ENCODE results near the gene RPS27L. TPM values are rescaled to one million over a fixed set of nuclear protein-coding genes. Genes with fewer than 3 reads are reported as not detected.

Gene RPS27L
- total and polyA plus RNA-seq, 2 donors (not counting 1 experiment from before 2014, with no cell fraction given): 21.6 to 50.9 TPM

DNA sequence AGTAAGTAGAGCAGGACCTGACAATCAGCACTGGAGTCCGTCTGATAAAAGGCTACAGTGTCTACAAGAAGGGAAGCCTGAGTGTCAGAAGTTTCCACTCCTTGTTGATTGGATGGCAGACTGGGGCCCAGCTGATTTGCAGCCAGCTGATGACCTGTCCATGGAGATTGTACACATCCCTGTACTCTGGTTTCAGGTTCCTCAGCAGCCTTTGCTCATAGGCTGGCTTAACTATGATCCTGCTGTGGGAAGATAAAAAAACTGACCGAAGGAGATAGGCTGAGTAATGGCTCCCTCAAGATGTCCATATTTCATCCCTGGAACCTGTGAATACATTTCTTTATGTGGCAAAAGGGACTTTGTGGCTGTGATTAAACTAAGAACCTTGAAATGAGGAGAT, 47.4 kb downstream of the RPS27L start:
- no peaks in the 10 kb centered on the region for H3K36me3 ChIP-seq (replicated peaks in 1 of 2; ENCODE audit: control extremely low read depth in 1 of 2, control insufficient read depth in 1 of 2, extremely low read depth in 1 of 2, insufficient read depth in 2 of 2, low read length in 1 of 2)
- H3K4me1 ChIP-seq (ENCODE audit: control insufficient read depth in 2 of 2, insufficient read depth in 2 of 2, low read length in 2 of 2): no peaks in the 10 kb centered on the region
- intact Hi-C loops (cut with micrococcal nuclease): no loop called here
- Mint-ChIP-seq H3K4me1 (no peaks in the 10 kb centered on the region), H3K9me3 (ENCODE audit: insufficient read depth) (no peaks in the 10 kb centered on the region), H3K27ac (no peak overlapping the region), H3K4me3 (no peak overlapping the region), H3K27me3 (peaks cover 14% of the 10 kb centered on the region)
- TF ChIP-seq CTCF (IDR thresholded peaks at IDR 0.05) (no peak), EZH2 (IDR thresholded peaks at IDR 0.05; ENCODE audit: borderline replicate concordance, insufficient read depth, low read depth, low read length, poor library complexity, severe bottlenecking) (no peak)
- no peak overlapping the region for H3K4me2 ChIP-seq (replicated peaks; ENCODE audit: low read depth, low read length, poor library complexity, severe bottlenecking)
- no peak overlapping the region for H3K9ac ChIP-seq (ENCODE audit: low read length)
- DNase-seq (no peak), ATAC-seq (ENCODE audit: low read depth) (no peak)
- H3K79me2 ChIP-seq (ENCODE audit: control insufficient read depth, insufficient read depth, low read length): no peaks in the 10 kb centered on the region
- ChIA-PET POLR2A (no interaction called here), CTCF (no interaction called here)
- no peak overlapping the region for H3K27ac ChIP-seq (ENCODE audit: low read length in 2 of 2)
- H3K9me3 ChIP-seq (ENCODE audit: control extremely low read depth in 1 of 3, control insufficient read depth in 2 of 3, insufficient read depth in 1 of 3, low read length in 2 of 3): peaks cover 0 to 12% (median 0%) of the 10 kb centered on the region in 3 donors
- peaks cover 0 to 3% (median 0%) of the 10 kb centered on the region in 4 experiments for H3K27me3 ChIP-seq (replicated peaks in 1 of 4; ENCODE audit: control extremely low read depth in 1 of 4, control insufficient read depth in 3 of 4, insufficient read depth in 4 of 4, low read length in 3 of 4)
- no peak overlapping the region for H2AFZ ChIP-seq (ENCODE audit: insufficient read depth, low read depth, low read length, poor library complexity, severe bottlenecking)
- H4K20me1 ChIP-seq (ENCODE audit: control insufficient read depth, insufficient read depth, low read length, poor library complexity, severe bottlenecking): no peaks in the 10 kb centered on the region
- WGBS (ENCODE audit: insufficient coverage): 80% methylated on average over 1 of the region's 2 CpGs
- H3K4me3 ChIP-seq (ENCODE audit: control extremely low read depth in 1 of 5, extremely low read depth in 1 of 5, insufficient read depth in 1 of 5, low read depth in 2 of 5, low read length in 4 of 5): no peak overlapping the region

DNA sequence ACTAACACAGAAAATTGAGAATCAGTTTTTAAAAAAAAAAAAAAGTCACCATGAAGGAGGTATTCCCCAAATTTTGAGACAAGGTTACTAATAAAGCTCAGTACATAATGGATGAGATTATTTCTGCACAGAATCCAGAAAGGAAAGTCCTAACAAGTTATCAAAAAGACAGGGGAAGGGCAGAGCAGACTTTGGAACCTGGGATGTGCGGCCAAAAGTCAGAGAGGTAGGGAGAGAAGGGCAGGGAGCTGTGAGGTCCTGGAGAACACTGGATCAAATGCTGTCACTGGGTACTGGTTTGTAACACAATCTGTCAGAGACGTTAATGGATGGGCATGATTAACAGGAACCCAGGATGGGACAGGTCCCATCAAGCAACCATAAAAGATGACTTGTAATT, 47.8 kb downstream of the RPS27L start:
- Histone ChIP-seq H3K4me3 (ENCODE audit: control extremely low read depth in 1 of 5, extremely low read depth in 1 of 5, insufficient read depth in 1 of 5, low read depth in 2 of 5, low read length in 4 of 5) (no peak overlapping the region), H3K27ac (ENCODE audit: low read length in 2 of 2) (no peak overlapping the region), H3K27me3 (replicated peaks in 1 of 4; ENCODE audit: control extremely low read depth in 1 of 4, control insufficient read depth in 3 of 4, insufficient read depth in 4 of 4, low read length in 3 of 4) (peaks cover 0 to 3% (median 0%) of the 10 kb centered on the region in 4 experiments), H3K9me3 (ENCODE audit: control extremely low read depth in 1 of 3, control insufficient read depth in 2 of 3, insufficient read depth in 1 of 3, low read length in 2 of 3) (peaks cover 0 to 12% (median 0%) of the 10 kb centered on the region in 3 donors), H4K20me1 (ENCODE audit: control insufficient read depth, insufficient read depth, low read length, poor library complexity, severe bottlenecking) (no peaks in the 10 kb centered on the region), H3K36me3 (replicated peaks in 1 of 2; ENCODE audit: control extremely low read depth in 1 of 2, control insufficient read depth in 1 of 2, extremely low read depth in 1 of 2, insufficient read depth in 2 of 2, low read length in 1 of 2) (no peaks in the 10 kb centered on the region), H3K4me1 (ENCODE audit: control insufficient read depth in 2 of 2, insufficient read depth in 2 of 2, low read length in 2 of 2) (no peaks in the 10 kb centered on the region), H3K4me2 (replicated peaks; ENCODE audit: low read depth, low read length, poor library complexity, severe bottlenecking) (no peak overlapping the region), H3K9ac (ENCODE audit: low read length) (no peak overlapping the region), H3K79me2 (ENCODE audit: control insufficient read depth, insufficient read depth, low read length) (no peaks in the 10 kb centered on the region), H2AFZ (ENCODE audit: insufficient read depth, low read depth, low read length, poor library complexity, severe bottlenecking) (no peak overlapping the region)
- H3K27ac Mint-ChIP-seq: no peak overlapping the region
- ATAC-seq (ENCODE audit: low read depth) (no peak), DNase-seq (no peak)
- no peak for TF ChIP-seq EZH2 (IDR thresholded peaks at IDR 0.05; ENCODE audit: borderline replicate concordance, insufficient read depth, low read depth, low read length, poor library complexity, severe bottlenecking)
- TF ChIP-seq CTCF (IDR thresholded peaks at IDR 0.05): no peak
- POLR2A ChIA-PET: no interaction called here
- no peaks in the 10 kb centered on the region for H3K4me1 Mint-ChIP-seq
- CTCF ChIA-PET: no interaction called here
- intact Hi-C loops (cut with micrococcal nuclease): no loop called here
- H3K4me3 Mint-ChIP-seq: no peak overlapping the region
- no peaks in the 10 kb centered on the region for H3K9me3 Mint-ChIP-seq (ENCODE audit: insufficient read depth)
- 100% methylated on average over 2 of the region's 2 CpGs for WGBS (ENCODE audit: insufficient coverage)
- H3K27me3 Mint-ChIP-seq: peaks cover 14% of the 10 kb centered on the region
